CD14-positive monocyte (primary cell): ENCODE results near the gene DPYSL3. TPM values are rescaled to one million over a fixed set of nuclear protein-coding genes. Genes with fewer than 3 reads are reported as not detected.
A peak's percentile ranks its signal among the peaks of the same experiment; 100 is the strongest.

Experiments
- DNase-seq, 3 donors: peaks; one replicate each; pipeline ENCODE4 v3.0.0-alpha.2; 2011 to 2022
- H2AFZ ChIP-seq: 2 replicates; pipeline ENCODE4 v1.6.0; 2012; ENCODE audit warnings: mild to moderate bottlenecking, low read depth, low read length, inconsistent platforms; ENCODE audit not compliant: insufficient read depth, poor library complexity, severe bottlenecking
- H3K27ac ChIP-seq, 2 donors: 1 replicate in 1 of 2; 2 replicates in 1 of 2; pipeline ENCODE4 v1.5.1; 2012 to 2013; ENCODE audit warnings: low read length in 2 of 2, control low read depth in 1 of 2, inconsistent platforms in 1 of 2, low read depth in 1 of 2, mild to moderate bottlenecking in 1 of 2
- H3K27me3 ChIP-seq, 2 donors: one replicate each; pipeline versions ENCODE4 v1.6.0 to v1.6.1; 2011 to 2013; ENCODE audit warnings: low read length in 2 of 2; ENCODE audit not compliant: control insufficient read depth in 2 of 2, insufficient read depth in 2 of 2
- H3K36me3 ChIP-seq, 2 donors: replicated peaks in 1 of 2; 1 replicate in 1 of 2; 2 replicates in 1 of 2; pipeline versions ENCODE4 v1.5.1 to v1.6.1; 2012 to 2013; ENCODE audit warnings: low read length in 2 of 2, control low read depth in 1 of 2, inconsistent platforms in 1 of 2, mild to moderate bottlenecking in 1 of 2; ENCODE audit not compliant: insufficient read depth in 2 of 2, control insufficient read depth in 1 of 2
- H3K4me1 ChIP-seq, 2 donors: 1 replicate in 1 of 2; 2 replicates in 1 of 2; pipeline versions ENCODE4 v1.5.1 to v1.6.1; 2012 to 2013; ENCODE audit warnings: low read length in 2 of 2, control low read depth in 1 of 2, inconsistent platforms in 1 of 2, mild to moderate bottlenecking in 1 of 2, moderate library complexity in 1 of 2; ENCODE audit not compliant: insufficient read depth in 2 of 2, control insufficient read depth in 1 of 2
- H3K4me2 ChIP-seq: replicated peaks from 2 replicates; pipeline ENCODE3; 2012; ENCODE audit warnings: low read length, moderate library complexity, mild to moderate bottlenecking; ENCODE audit not compliant: poor library complexity, severe bottlenecking; ENCODE audit errors: extremely low read depth
- H3K4me3 ChIP-seq, 3 experiments: fragments of 200-600 bp in 1 of 3; sonication (generic) in 1 of 3; replicated peaks in 1 of 3; 1 replicate in 2 of 3; 2 replicates in 1 of 3; pipeline ENCODE4 v1.5.1; 2011 to 2013; ENCODE audit warnings: low read length in 3 of 3, mild to moderate bottlenecking in 3 of 3, control low read depth in 2 of 3, low read depth in 2 of 3, inconsistent platforms in 1 of 3, moderate library complexity in 1 of 3
- H3K79me2 ChIP-seq: 2 replicates; pipeline ENCODE4 v1.6.0; 2012; ENCODE audit warnings: mild to moderate bottlenecking, control low read depth, inconsistent platforms, low read length, moderate library complexity; ENCODE audit not compliant: insufficient read depth
- H3K9ac ChIP-seq: 2 replicates; pipeline ENCODE4 v1.6.0; 2017; ENCODE audit warnings: low read length, mild to moderate bottlenecking; ENCODE audit not compliant: insufficient read depth, poor library complexity, severe bottlenecking
- H3K9me3 ChIP-seq, 2 donors: replicated peaks in 1 of 2; 1 replicate in 1 of 2; 2 replicates in 1 of 2; pipeline versions ENCODE4 v1.5.1 to v1.6.1; 2012 to 2013; ENCODE audit warnings: low read length in 2 of 2, control low read depth in 1 of 2; ENCODE audit not compliant: control insufficient read depth in 1 of 2, insufficient read depth in 1 of 2
- H4K20me1 ChIP-seq: 2 replicates; pipeline ENCODE4 v1.6.0; 2012; ENCODE audit warnings: mild to moderate bottlenecking, low read length, control low read depth, moderate library complexity; ENCODE audit not compliant: insufficient read depth
- H3K27ac Mint-ChIP-seq, 7 donors: one replicate each; pipeline ENCODE4 v1.8.0; 2020; ENCODE audit warnings: mild to moderate bottlenecking in 7 of 7, mixed read lengths in 7 of 7, moderate library complexity in 6 of 7, inconsistent platforms in 2 of 7
- H3K27me3 Mint-ChIP-seq, 3 donors: one replicate each; pipeline ENCODE4 v1.8.0; 2021 to 2022; ENCODE audit warnings: low read depth in 3 of 3, mild to moderate bottlenecking in 3 of 3, mixed read lengths in 3 of 3, moderate library complexity in 3 of 3, inconsistent platforms in 1 of 3
- H3K36me3 Mint-ChIP-seq, 2 donors: one replicate each; pipeline ENCODE4 v1.8.0; 2020; ENCODE audit warnings: mixed read lengths in 2 of 2, inconsistent platforms in 1 of 2, mild to moderate bottlenecking in 1 of 2
- H3K4me1 Mint-ChIP-seq: one replicate; pipeline ENCODE4 v1.8.0; 2020; ENCODE audit warnings: mild to moderate bottlenecking, mixed read lengths
- H3K4me3 Mint-ChIP-seq, 2 donors: one replicate each; pipeline ENCODE4 v1.8.0; 2020; ENCODE audit warnings: mild to moderate bottlenecking in 2 of 2, mixed read lengths in 2 of 2, moderate library complexity in 1 of 2
- H3K9me3 Mint-ChIP-seq, 7 donors: one replicate each; pipeline ENCODE4 v1.8.0; 2020 to 2022; ENCODE audit warnings: mixed read lengths in 7 of 7, mild to moderate bottlenecking in 6 of 7, moderate library complexity in 6 of 7, inconsistent platforms in 2 of 7
- WGBS: methylation state at CpG from one replicate; pipeline ENCODE4 v1.1.5; 2013; ENCODE audit warnings: missing lambda C conversion rate; ENCODE audit not compliant: insufficient coverage; 5-methylcytosine and 5-hydroxymethylcytosine counted together
- intact Hi-C, 2 donors: fragments of 100-400 bp; cut with micrococcal nuclease; formaldehyde crosslinking; loops; one replicate each; pipeline versions ENCODE4 v1.15.0 to v1.15.1; 2023
- polyA plus RNA-seq, 3 donors: library from polyadenylated mRNA; depleted of rRNA in 1 of 3; unstranded in 2 of 3; stranded (reverse) in 1 of 3; fragments of 300-500 nt in 2 of 3; fragments of >200 nt in 1 of 3; fragmentation: Illumina TruSeq in 2 of 3; gene quantifications; 1 replicate in 2 of 3; 2 replicates in 1 of 3; pipeline ENCODE4 v1.2.3, GENCODE V29; 2012 to 2021
- TF ChIP-seq, protein P1 (sequence below): fragments of 200-600 bp; IDR thresholded peaks from one replicate; pipeline ENCODE4 v1.8.0; 2022; ENCODE audit warnings: antibody characterized with exemption, mild to moderate bottlenecking

The DPYSL3 gene
- polyA plus RNA-seq, 3 donors: 0.05 TPM; not detected in 2

DNA sequence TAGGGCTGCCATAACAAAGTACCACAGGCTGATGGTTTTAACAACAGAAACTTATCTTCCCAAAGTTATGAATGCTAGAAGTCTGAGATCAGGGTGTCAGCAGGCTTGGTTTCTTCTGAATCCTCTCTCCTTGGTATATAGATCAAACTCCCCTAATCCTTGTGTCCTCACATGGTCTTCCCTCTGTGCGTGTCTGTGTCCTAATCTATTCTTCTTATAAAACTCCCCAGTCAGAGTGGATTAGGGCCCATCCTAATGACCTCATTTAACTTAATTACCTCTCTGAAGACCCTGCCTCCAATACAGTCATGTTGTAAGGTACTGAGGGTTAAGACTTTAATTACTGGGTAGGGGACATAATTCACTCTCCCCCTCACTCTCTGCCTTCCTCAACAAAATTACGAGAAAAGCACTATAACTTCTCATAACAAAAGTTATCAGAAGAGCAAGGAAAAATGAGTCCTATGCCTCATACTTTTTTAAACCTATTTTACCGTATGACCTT lies 68.6 kb downstream of the DPYSL3 start:
- H3K36me3 Mint-ChIP-seq: no peaks in the 10 kb centered on the region
- H3K27ac ChIP-seq: no peak overlapping the region
- H3K27me3 ChIP-seq: no peaks in the 10 kb centered on the region
- no peak overlapping the region for H3K4me2 ChIP-seq
- TF ChIP-seq, protein P1, sequence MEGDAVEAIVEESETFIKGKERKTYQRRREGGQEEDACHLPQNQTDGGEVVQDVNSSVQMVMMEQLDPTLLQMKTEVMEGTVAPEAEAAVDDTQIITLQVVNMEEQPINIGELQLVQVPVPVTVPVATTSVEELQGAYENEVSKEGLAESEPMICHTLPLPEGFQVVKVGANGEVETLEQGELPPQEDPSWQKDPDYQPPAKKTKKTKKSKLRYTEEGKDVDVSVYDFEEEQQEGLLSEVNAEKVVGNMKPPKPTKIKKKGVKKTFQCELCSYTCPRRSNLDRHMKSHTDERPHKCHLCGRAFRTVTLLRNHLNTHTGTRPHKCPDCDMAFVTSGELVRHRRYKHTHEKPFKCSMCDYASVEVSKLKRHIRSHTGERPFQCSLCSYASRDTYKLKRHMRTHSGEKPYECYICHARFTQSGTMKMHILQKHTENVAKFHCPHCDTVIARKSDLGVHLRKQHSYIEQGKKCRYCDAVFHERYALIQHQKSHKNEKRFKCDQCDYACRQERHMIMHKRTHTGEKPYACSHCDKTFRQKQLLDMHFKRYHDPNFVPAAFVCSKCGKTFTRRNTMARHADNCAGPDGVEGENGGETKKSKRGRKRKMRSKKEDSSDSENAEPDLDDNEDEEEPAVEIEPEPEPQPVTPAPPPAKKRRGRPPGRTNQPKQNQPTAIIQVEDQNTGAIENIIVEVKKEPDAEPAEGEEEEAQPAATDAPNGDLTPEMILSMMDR: no peak
- H3K9ac ChIP-seq: no peak overlapping the region
- H3K4me1 ChIP-seq: peaks cover 20 to 23% of the 10 kb centered on the region in 2 donors
- no peak for DNase-seq
- WGBS: 100% methylated on average over 2 of the region's 3 CpGs
- peaks cover 30% of the 10 kb centered on the region for H3K4me1 Mint-ChIP-seq
- no peaks in the 10 kb centered on the region for H3K79me2 ChIP-seq
- peaks cover 0 to 2% (median 0%) of the 10 kb centered on the region in 3 donors for H3K27me3 Mint-ChIP-seq
- peaks cover 0 to 3% (median 0%) of the 10 kb centered on the region in 7 donors for H3K9me3 Mint-ChIP-seq
- H4K20me1 ChIP-seq: no peaks in the 10 kb centered on the region
- H3K27ac Mint-ChIP-seq: peak overlapping the region in 1 of 7 donors; percentile 72
- H3K36me3 ChIP-seq: no peaks in the 10 kb centered on the region
- intact Hi-C loops: no loop called here
- no peak overlapping the region for H3K4me3 Mint-ChIP-seq
- H3K4me3 ChIP-seq: no peak overlapping the region
- no peak overlapping the region for H2AFZ ChIP-seq
- no peaks in the 10 kb centered on the region for H3K9me3 ChIP-seq

DNA sequence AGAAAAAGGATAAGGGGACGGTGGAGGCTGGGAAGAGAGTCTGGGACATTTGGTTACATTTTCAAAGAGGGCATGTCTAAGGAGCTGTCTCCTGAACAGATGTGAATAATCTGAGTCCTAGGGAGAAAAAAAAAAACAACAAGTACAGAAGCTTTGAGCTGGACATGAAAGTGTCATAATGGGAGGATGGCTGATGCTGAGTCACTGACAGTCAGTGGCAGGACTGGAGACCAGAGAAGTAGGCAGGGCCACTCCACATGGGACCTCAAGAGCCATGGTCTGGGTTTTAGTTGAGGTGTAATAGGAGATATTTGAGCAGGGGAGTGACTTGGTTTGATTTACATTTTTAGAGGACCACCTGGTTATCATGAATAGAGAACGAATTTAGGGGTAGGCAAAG lies 70.6 kb downstream of the DPYSL3 start:
- Histone ChIP-seq H4K20me1 (no peaks in the 10 kb centered on the region), H3K79me2 (no peaks in the 10 kb centered on the region), H3K4me2 (no peak overlapping the region), H2AFZ (no peak overlapping the region), H3K27me3 (no peaks in the 10 kb centered on the region), H3K36me3 (no peaks in the 10 kb centered on the region), H3K9ac (no peak overlapping the region), H3K9me3 (no peaks in the 10 kb centered on the region), H3K4me1 (peaks cover 20 to 23% of the 10 kb centered on the region in 2 donors), H3K27ac (no peak overlapping the region), H3K4me3 (no peak overlapping the region)
- Mint-ChIP-seq H3K4me1 (peaks cover 30% of the 10 kb centered on the region), H3K9me3 (peaks cover 0 to 3% (median 0%) of the 10 kb centered on the region in 7 donors), H3K4me3 (no peak overlapping the region), H3K27ac (peak overlapping the region in 4 of 7 donors; percentile 4 to 61 (median 16)), H3K27me3 (peaks cover 0 to 2% (median 0%) of the 10 kb centered on the region in 3 donors), H3K36me3 (no peaks in the 10 kb centered on the region)
- DNase-seq: peak; percentile 11 to 36 (median 21)
- TF ChIP-seq, protein P1: no peak
- intact Hi-C loops: no loop called here
- 71% methylated on average over 2 of the region's 2 CpGs for WGBS
